GM23338 (cell line): Measurements from ENCODE around the gene MFNG. TPM values are rescaled to one million over a fixed set of nuclear protein-coding genes. Genes with fewer than 3 reads are reported as not detected.

Experiments
- ATAC-seq: fragments of 200-7000 bp; cut with Tn5 transposase; 3 replicates; pipeline ENCODE4 v1.9.1; 2020
- DNase-seq: peaks from one replicate; pipeline ENCODE4 v3.0.0-alpha.2; 2015; ENCODE audit warnings: low spot score
- H2AFZ ChIP-seq: fragments of 200-600 bp; sonication (generic); 2 replicates; pipeline ENCODE4 v1.8.0; 2016; ENCODE audit warnings: antibody characterized with exemption, mild to moderate bottlenecking, moderate library complexity
- H3F3A ChIP-seq: fragments of 200-600 bp; sonication (generic); replicated peaks from 2 replicates; pipeline ENCODE4 v1.8.0; 2017; ENCODE audit warnings: antibody characterized with exemption, mixed run types, low read depth
- H3K27ac ChIP-seq: fragments of 200-600 bp; sonication (generic); 2 replicates; pipeline ENCODE4 v1.6.1; 2016; ENCODE audit warnings: low read depth
- H3K27me3 ChIP-seq: fragments of 200-600 bp; sonication (generic); 2 replicates; pipeline ENCODE4 v1.8.0; 2016; ENCODE audit warnings: mild to moderate bottlenecking, mixed run types, moderate library complexity; ENCODE audit not compliant: insufficient read depth
- H3K36me3 ChIP-seq: fragments of 200-600 bp; sonication (generic); 2 replicates; pipeline ENCODE4 v1.8.0; 2016; ENCODE audit warnings: mild to moderate bottlenecking; ENCODE audit not compliant: insufficient read depth
- H3K4me1 ChIP-seq: fragments of 200-600 bp; sonication (generic); 2 replicates; pipeline ENCODE4 v1.8.0; 2016; ENCODE audit warnings: mild to moderate bottlenecking, moderate library complexity; ENCODE audit not compliant: insufficient read depth
- H3K4me2 ChIP-seq: fragments of 200-600 bp; sonication (generic); 2 replicates; pipeline ENCODE4 v1.7.1; 2017; ENCODE audit warnings: mixed run types
- H3K4me3 ChIP-seq: fragments of 200-600 bp; sonication (generic); 2 replicates; pipeline ENCODE4 v1.6.1; 2016; ENCODE audit warnings: mixed run types
- H3K79me2 ChIP-seq: fragments of 200-600 bp; sonication (generic); replicated peaks from 2 replicates; pipeline ENCODE4 v1.8.0; 2017; ENCODE audit warnings: mild to moderate bottlenecking; ENCODE audit not compliant: insufficient read depth
- H3K9me2 ChIP-seq: fragments of 200-600 bp; sonication (generic); 2 replicates; pipeline ENCODE4 v1.8.0; 2017; ENCODE audit not compliant: insufficient read depth
- H4K20me1 ChIP-seq: fragments of 200-600 bp; sonication (generic); replicated peaks from 2 replicates; pipeline ENCODE4 v1.8.0; 2017; ENCODE audit warnings: mild to moderate bottlenecking; ENCODE audit not compliant: insufficient read depth
- H3K27ac Mint-ChIP-seq: 2 replicates; pipeline ENCODE4 v1.8.0; 2020; ENCODE audit warnings: inconsistent platforms, mild to moderate bottlenecking, moderate library complexity, mixed read lengths
- H3K27me3 Mint-ChIP-seq: 3 replicates; pipeline ENCODE4 v1.8.0; 2022; ENCODE audit warnings: low read depth, mild to moderate bottlenecking, moderate library complexity, mixed read lengths, inconsistent platforms; ENCODE audit not compliant: insufficient read depth, poor library complexity
- H3K36me3 Mint-ChIP-seq: 3 replicates; pipeline ENCODE4 v1.8.0; 2021; ENCODE audit warnings: low read depth, mild to moderate bottlenecking, inconsistent platforms, moderate library complexity, mixed read lengths
- H3K4me1 Mint-ChIP-seq: 3 replicates; pipeline ENCODE4 v1.8.0; 2020; ENCODE audit warnings: mild to moderate bottlenecking, inconsistent platforms, mixed read lengths
- H3K4me3 Mint-ChIP-seq: 3 replicates; pipeline ENCODE4 v1.8.0; 2021; ENCODE audit warnings: moderate library complexity, mild to moderate bottlenecking, inconsistent platforms, mixed read lengths
- H3K9me3 Mint-ChIP-seq: 3 replicates; pipeline ENCODE4 v1.8.0; 2020; ENCODE audit warnings: moderate library complexity, mild to moderate bottlenecking, inconsistent platforms, mixed read lengths
- CREB1 ChIP-seq: fragments of 250-450 bp; sonication (Bioruptor Pico); IDR thresholded peaks from 2 replicates; pipeline ENCODE4 v1.5.0; 2020; ENCODE audit warnings: low read depth, mild to moderate bottlenecking, moderate library complexity
- EZH2 ChIP-seq: fragments of 200-600 bp; sonication (generic); IDR thresholded peaks from one replicate; pipeline ENCODE4 v1.8.0; 2017; ENCODE audit warnings: antibody characterized with exemption, mild to moderate bottlenecking, low read depth; ENCODE audit not compliant: unreplicated experiment
- EZH2phosphoT487 ChIP-seq: fragments of 200-600 bp; sonication (generic); IDR thresholded peaks from one replicate; pipeline ENCODE4 v1.8.1; 2018; ENCODE audit warnings: antibody characterized with exemption; ENCODE audit not compliant: unreplicated experiment
- JUNB ChIP-seq: IDR thresholded peaks from one replicate; pipeline ENCODE4 v1.6.1; 2016; ENCODE audit warnings: antibody characterized with exemption; ENCODE audit not compliant: unreplicated experiment
- POLR2AphosphoS5 ChIP-seq: IDR thresholded peaks from 2 replicates; pipeline ENCODE4 v1.6.1; 2016; ENCODE audit warnings: antibody characterized with exemption, low read depth
- STAT1 ChIP-seq: IDR thresholded peaks from one replicate; pipeline ENCODE4 v1.6.1; 2016; ENCODE audit warnings: antibody characterized with exemption; ENCODE audit not compliant: unreplicated experiment
- ZNF114 ChIP-seq: fragments of 250-450 bp; sonication (Bioruptor Pico); IDR thresholded peaks from 2 replicates; pipeline ENCODE4 v1.5.0; 2020; ENCODE audit warnings: mild to moderate bottlenecking, moderate library complexity
- ZNF331 ChIP-seq: fragments of 250-450 bp; sonication (Bioruptor Pico); IDR thresholded peaks from 2 replicates; pipeline ENCODE4 v1.5.0; 2020; ENCODE audit warnings: low read depth, mild to moderate bottlenecking, moderate library complexity
- polyA plus RNA-seq: library from polyadenylated mRNA; unstranded; fragments of >200 nt; fragmentation: Nextera tagmentation; extraction: Ambion mirVana; gene quantifications from 2 replicates; pipeline ENCODE4 v1.2.1, GENCODE V29; 2016
- total RNA-seq: library from RNA; depleted of rRNA; stranded (reverse); fragments of >200 nt; shearing (Covaris generic); gene quantifications from 2 replicates; pipeline ENCODE4 v1.2.3, GENCODE V29; 2014
- TF ChIP-seq, protein P1 (sequence below): fragments of 250-450 bp; sonication (Bioruptor Pico); IDR thresholded peaks from 2 replicates; pipeline ENCODE4 v1.5.0; 2020; ENCODE audit warnings: mild to moderate bottlenecking, moderate library complexity
- TF ChIP-seq, protein P2 (sequence below): IDR thresholded peaks from 2 replicates; pipeline ENCODE4 v1.6.1; 2016; ENCODE audit warnings: antibody characterized with exemption
- TF ChIP-seq, protein P3 (sequence below): IDR thresholded peaks from one replicate; pipeline ENCODE4 v1.6.1; 2018; ENCODE audit warnings: antibody characterized with exemption; ENCODE audit not compliant: unreplicated experiment

MFNG gene
- total and polyA plus RNA-seq, 2 experiments from 2014 or later = 1.4 to 1.9 TPM

DNA sequence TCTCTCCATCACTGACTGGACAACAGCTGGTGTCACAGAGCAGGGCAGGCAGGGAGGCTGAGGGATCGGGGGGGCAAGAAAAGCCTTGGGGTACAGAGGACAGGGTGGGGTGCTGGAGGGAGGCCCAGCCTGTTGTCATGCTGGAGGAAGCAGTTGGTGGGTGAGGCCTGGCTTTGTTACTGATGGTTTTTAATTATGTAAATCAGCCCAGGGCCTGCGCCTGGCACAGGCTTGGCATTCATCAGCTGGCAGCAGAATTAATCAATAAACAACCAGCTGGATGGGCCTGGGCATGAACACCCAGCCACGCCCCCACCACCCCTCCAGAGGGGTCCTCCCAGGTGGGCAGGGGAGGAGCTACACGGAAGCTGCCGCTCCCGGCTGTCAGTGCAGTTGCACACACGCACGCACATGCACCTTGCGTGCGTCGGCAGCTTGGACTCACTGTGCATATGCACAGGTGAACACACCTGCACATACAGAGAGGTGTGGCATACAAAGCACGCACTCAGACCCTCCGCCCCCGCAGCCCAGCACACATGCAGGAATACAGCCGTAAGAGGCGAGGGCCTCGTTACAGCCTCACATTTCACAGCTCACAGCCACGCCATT, 37.6 kb downstream of the MFNG start:
- Mint-ChIP-seq H3K27me3 (peaks cover 6% of the 10 kb centered on the region), H3K36me3 (no peaks in the 10 kb centered on the region), H3K4me1 (no peaks in the 10 kb centered on the region; the same call in 2 of the 3 replicates), H3K4me3 (no peak overlapping the region), H3K27ac (no peak overlapping the region), H3K9me3 (peaks cover 6% of the 10 kb centered on the region; the same call in 2 of the 3 replicates)
- Histone ChIP-seq H3K27me3 (no peaks in the 10 kb centered on the region), H3K36me3 (no peaks in the 10 kb centered on the region), H3K27ac (no peak overlapping the region), H3K4me1 (no peaks in the 10 kb centered on the region), H3K79me2 (no peaks in the 10 kb centered on the region), H3F3A (no peaks in the 10 kb centered on the region), H3K4me3 (no peak overlapping the region), H3K9me2 (no peaks in the 10 kb centered on the region), H3K4me2 (no peak overlapping the region), H2AFZ (peak overlapping the region; percentile 18; the same call in 1 of the 2 replicates), H4K20me1 (no peaks in the 10 kb centered on the region)
- ATAC-seq (peak; percentile 29; the same call in 1 of the 3 replicates), DNase-seq (no peak)
- no peak for TF ChIP-seq STAT1
- no peak for TF ChIP-seq EZH2
- TF ChIP-seq, protein P1, sequence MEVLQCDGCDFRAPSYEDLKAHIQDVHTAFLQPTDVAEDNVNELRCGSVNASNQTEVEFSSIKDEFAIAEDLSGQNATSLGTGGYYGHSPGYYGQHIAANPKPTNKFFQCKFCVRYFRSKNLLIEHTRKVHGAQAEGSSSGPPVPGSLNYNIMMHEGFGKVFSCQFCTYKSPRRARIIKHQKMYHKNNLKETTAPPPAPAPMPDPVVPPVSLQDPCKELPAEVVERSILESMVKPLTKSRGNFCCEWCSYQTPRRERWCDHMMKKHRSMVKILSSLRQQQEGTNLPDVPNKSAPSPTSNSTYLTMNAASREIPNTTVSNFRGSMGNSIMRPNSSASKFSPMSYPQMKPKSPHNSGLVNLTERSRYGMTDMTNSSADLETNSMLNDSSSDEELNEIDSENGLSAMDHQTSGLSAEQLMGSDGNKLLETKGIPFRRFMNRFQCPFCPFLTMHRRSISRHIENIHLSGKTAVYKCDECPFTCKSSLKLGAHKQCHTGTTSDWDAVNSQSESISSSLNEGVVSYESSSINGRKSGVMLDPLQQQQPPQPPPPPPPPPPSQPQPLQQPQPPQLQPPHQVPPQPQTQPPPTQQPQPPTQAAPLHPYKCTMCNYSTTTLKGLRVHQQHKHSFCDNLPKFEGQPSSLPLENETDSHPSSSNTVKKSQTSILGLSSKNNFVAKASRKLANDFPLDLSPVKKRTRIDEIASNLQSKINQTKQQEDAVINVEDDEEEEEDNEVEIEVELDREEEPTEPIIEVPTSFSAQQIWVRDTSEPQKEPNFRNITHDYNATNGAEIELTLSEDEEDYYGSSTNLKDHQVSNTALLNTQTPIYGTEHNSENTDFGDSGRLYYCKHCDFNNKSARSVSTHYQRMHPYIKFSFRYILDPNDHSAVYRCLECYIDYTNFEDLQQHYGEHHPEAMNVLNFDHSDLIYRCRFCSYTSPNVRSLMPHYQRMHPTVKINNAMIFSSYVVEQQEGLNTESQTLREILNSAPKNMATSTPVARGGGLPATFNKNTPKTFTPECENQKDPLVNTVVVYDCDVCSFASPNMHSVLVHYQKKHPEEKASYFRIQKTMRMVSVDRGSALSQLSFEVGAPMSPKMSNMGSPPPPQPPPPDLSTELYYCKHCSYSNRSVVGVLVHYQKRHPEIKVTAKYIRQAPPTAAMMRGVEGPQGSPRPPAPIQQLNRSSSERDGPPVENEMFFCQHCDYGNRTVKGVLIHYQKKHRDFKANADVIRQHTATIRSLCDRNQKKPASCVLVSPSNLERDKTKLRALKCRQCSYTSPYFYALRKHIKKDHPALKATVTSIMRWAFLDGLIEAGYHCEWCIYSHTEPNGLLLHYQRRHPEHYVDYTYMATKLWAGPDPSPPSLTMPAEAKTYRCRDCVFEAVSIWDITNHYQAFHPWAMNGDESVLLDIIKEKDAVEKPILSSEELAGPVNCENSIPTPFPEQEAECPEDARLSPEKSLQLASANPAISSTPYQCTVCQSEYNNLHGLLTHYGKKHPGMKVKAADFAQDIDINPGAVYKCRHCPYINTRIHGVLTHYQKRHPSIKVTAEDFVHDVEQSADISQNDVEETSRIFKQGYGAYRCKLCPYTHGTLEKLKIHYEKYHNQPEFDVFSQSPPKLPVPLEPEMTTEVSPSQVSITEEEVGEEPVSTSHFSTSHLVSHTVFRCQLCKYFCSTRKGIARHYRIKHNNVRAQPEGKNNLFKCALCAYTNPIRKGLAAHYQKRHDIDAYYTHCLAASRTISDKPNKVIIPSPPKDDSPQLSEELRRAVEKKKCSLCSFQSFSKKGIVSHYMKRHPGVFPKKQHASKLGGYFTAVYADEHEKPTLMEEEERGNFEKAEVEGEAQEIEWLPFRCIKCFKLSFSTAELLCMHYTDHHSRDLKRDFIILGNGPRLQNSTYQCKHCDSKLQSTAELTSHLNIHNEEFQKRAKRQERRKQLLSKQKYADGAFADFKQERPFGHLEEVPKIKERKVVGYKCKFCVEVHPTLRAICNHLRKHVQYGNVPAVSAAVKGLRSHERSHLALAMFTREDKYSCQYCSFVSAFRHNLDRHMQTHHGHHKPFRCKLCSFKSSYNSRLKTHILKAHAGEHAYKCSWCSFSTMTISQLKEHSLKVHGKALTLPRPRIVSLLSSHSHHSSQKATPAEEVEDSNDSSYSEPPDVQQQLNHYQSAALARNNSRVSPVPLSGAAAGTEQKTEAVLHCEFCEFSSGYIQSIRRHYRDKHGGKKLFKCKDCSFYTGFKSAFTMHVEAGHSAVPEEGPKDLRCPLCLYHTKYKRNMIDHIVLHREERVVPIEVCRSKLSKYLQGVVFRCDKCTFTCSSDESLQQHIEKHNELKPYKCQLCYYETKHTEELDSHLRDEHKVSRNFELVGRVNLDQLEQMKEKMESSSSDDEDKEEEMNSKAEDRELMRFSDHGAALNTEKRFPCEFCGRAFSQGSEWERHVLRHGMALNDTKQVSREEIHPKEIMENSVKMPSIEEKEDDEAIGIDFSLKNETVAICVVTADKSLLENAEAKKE (CRISPR knock-in tag) = no peak
- TF ChIP-seq POLR2AphosphoS5 = no peak
- TF ChIP-seq ZNF331 (CRISPR knock-in tag) = no peak
- no peak for TF ChIP-seq ZNF114

DNA sequence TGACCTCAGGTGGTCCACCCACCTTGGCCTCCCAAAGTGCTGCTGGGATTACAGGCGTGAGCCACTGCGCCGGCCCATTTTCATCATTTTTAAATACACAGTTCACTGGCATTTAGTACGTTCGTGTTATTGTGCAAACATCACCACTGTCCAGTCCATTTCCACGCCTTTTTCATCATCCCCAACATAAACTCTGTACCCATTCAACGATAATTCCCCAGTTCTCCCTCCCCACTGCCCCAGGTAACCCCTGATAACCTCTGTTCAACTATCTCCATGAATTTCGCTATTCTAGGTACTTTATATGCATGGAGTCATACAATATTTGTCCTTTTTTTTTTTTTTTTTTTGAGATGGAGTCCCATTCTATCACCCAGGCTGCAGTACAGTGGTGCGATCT, 40.7 kb downstream of the MFNG start:
- no peaks in the 10 kb centered on the region for H3K9me2 ChIP-seq
- H3K27ac Mint-ChIP-seq = no peak overlapping the region
- no peaks in the 10 kb centered on the region for H3K27me3 ChIP-seq
- no peak overlapping the region for H3K27ac ChIP-seq
- peaks cover 6% of the 10 kb centered on the region for H3K27me3 Mint-ChIP-seq
- no peak for ATAC-seq
- no peaks in the 10 kb centered on the region for H3K79me2 ChIP-seq
- H3K4me1 ChIP-seq = no peaks in the 10 kb centered on the region
- no peaks in the 10 kb centered on the region for H3K36me3 ChIP-seq
- H3K36me3 Mint-ChIP-seq = no peaks in the 10 kb centered on the region
- H3K4me3 Mint-ChIP-seq = no peak overlapping the region
- H2AFZ ChIP-seq = no peak overlapping the region
- DNase-seq = no peak
- no peaks in the 10 kb centered on the region for H4K20me1 ChIP-seq
- H3F3A ChIP-seq = no peaks in the 10 kb centered on the region
- H3K4me3 ChIP-seq = no peak overlapping the region
- peaks cover 9% of the 10 kb centered on the region for H3K9me3 Mint-ChIP-seq
- H3K4me2 ChIP-seq = no peak overlapping the region
- H3K4me1 Mint-ChIP-seq = no peaks in the 10 kb centered on the region; the same call in 2 of the 3 replicates
- TF ChIP-seq ZNF114 = no peak
- TF ChIP-seq POLR2AphosphoS5 = no peak
- no peak for TF ChIP-seq EZH2phosphoT487
- TF ChIP-seq, protein P2, sequence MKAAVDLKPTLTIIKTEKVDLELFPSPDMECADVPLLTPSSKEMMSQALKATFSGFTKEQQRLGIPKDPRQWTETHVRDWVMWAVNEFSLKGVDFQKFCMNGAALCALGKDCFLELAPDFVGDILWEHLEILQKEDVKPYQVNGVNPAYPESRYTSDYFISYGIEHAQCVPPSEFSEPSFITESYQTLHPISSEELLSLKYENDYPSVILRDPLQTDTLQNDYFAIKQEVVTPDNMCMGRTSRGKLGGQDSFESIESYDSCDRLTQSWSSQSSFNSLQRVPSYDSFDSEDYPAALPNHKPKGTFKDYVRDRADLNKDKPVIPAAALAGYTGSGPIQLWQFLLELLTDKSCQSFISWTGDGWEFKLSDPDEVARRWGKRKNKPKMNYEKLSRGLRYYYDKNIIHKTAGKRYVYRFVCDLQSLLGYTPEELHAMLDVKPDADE = no peak
- no peak for TF ChIP-seq JUNB
- TF ChIP-seq, protein P3, sequence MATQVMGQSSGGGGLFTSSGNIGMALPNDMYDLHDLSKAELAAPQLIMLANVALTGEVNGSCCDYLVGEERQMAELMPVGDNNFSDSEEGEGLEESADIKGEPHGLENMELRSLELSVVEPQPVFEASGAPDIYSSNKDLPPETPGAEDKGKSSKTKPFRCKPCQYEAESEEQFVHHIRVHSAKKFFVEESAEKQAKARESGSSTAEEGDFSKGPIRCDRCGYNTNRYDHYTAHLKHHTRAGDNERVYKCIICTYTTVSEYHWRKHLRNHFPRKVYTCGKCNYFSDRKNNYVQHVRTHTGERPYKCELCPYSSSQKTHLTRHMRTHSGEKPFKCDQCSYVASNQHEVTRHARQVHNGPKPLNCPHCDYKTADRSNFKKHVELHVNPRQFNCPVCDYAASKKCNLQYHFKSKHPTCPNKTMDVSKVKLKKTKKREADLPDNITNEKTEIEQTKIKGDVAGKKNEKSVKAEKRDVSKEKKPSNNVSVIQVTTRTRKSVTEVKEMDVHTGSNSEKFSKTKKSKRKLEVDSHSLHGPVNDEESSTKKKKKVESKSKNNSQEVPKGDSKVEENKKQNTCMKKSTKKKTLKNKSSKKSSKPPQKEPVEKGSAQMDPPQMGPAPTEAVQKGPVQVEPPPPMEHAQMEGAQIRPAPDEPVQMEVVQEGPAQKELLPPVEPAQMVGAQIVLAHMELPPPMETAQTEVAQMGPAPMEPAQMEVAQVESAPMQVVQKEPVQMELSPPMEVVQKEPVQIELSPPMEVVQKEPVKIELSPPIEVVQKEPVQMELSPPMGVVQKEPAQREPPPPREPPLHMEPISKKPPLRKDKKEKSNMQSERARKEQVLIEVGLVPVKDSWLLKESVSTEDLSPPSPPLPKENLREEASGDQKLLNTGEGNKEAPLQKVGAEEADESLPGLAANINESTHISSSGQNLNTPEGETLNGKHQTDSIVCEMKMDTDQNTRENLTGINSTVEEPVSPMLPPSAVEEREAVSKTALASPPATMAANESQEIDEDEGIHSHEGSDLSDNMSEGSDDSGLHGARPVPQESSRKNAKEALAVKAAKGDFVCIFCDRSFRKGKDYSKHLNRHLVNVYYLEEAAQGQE = no peak
- no peak for TF ChIP-seq CREB1 (CRISPR knock-in tag)
- no peak for TF ChIP-seq ZNF331 (CRISPR knock-in tag)
- no peak for TF ChIP-seq EZH2
